ENCODE results near the gene CORO6.

DNA sequence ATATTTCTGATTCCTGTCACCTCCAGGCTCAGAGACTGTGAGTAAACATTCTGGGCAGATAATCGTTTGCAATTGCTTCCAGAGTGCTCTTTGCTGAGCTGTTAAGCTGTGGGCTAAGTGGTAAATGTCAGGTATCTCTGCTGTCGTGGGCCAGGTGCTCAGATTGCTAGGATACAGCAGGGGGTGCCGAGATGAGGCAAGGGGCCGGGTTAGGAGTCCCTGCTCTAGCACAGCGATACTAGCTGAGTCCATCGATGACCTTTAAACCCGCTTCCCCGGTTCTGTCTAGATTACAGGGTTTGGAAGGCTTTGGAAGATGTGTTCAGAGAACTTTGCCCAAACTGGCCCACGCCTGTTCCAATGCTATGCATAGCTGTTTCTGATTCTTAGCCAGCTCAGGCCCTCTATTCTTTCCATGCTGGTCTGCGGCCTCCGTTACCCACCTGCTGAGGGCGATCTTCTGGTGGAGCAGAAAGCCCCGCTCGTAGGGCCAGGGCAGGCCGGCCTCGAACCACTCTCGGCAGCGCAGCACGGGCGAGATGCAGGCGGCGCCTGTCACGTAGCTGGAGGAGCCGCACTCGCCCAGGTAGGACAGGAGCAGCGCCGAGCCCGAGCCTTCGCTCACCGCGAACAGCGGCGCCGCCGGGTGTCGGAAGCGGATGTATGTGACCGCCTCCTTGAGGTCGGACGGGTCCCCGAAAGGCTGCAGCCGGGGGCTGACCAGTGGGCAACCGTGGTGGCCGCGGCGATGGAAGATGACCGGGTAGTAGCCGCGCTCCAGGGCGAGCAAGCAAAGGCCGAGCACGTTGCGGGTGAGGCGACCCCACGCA is 56.9 kb downstream of the CORO6 start:
- no peak for TF ChIP-seq POLR2A (IDR thresholded peaks at IDR 0.05)
- TF ChIP-seq, protein P1, sequence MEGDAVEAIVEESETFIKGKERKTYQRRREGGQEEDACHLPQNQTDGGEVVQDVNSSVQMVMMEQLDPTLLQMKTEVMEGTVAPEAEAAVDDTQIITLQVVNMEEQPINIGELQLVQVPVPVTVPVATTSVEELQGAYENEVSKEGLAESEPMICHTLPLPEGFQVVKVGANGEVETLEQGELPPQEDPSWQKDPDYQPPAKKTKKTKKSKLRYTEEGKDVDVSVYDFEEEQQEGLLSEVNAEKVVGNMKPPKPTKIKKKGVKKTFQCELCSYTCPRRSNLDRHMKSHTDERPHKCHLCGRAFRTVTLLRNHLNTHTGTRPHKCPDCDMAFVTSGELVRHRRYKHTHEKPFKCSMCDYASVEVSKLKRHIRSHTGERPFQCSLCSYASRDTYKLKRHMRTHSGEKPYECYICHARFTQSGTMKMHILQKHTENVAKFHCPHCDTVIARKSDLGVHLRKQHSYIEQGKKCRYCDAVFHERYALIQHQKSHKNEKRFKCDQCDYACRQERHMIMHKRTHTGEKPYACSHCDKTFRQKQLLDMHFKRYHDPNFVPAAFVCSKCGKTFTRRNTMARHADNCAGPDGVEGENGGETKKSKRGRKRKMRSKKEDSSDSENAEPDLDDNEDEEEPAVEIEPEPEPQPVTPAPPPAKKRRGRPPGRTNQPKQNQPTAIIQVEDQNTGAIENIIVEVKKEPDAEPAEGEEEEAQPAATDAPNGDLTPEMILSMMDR (IDR thresholded peaks at IDR 0.05): no peak
